Measurements from ENCODE around the gene CCDC88C.

GRCh38 chr14:91424813-91425530 is 7.4 kb upstream of the CCDC88C start:
- no peak for TF ChIP-seq EZH2 (IDR thresholded peaks at IDR 0.05; ENCODE audit: low read length)
- TF ChIP-seq CTCF (optimal IDR thresholded peaks at IDR 0.05 in 1 of 3, IDR thresholded peaks at IDR 0.05 in 1 of 3, conservative IDR thresholded peaks at IDR 0.05 in 1 of 3; ENCODE audit: extremely low read depth in 1 of 3, insufficient read depth in 2 of 3, low read length in 3 of 3) = no peak

Data from keratinocyte (primary cell).